ENCODE data around the gene DACT3. TPM values are rescaled to one million over a fixed set of nuclear protein-coding genes. Genes with fewer than 3 reads are reported as not detected.

DACT3 gene
- total RNA-seq, result 3.3 and 4.6 TPM in 2 replicates

DNA sequence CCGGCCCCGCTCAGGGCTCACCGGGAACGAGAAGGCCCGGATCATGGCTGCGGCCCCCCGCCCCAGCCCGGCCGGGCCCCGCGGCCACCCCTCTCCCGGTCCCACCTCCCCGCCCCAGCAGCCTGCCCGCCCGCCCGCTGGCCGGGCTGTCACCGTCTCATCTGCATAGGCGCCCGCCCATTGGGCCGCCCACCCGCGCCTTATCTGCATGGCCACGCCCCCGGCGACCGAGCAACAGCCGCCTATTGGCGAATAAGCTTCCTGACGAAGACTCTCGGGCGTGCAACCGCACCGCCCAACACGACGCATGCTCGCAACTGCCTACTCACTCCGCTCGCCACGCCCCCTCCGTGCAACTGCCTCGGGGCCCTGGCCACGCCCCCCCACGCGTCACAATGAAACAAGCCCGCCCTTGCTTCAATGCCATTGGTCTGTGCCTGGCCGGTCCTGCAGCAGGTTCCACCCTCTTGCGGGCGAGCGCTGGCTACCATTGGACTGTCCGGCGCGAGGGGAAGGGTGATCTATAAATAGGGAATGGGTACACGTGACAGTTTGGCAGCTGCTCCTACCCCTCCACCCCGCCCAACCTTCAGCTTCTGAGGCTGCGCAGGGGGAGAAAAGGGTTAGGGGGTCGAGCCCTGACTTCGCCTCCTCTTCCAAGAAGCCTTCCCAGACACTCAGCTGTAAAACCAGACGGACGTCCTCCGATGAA is at the start of gene DACT3:
Gene DACT3 (minus strand): TSS at position 163 of the 712 bp plus-strand sequence. CDS start 118 bp downstream, at position 45.

GRCh38 chr19:46635920-46636761 is 24.8 kb downstream of the DACT3 start, which contains the start of gene GNG8:
Gene GNG8, minus strand, starts transcription at chr19:46636202. Its CDS starts 1,520 bp downstream, at chr19:46634682.

DNA sequence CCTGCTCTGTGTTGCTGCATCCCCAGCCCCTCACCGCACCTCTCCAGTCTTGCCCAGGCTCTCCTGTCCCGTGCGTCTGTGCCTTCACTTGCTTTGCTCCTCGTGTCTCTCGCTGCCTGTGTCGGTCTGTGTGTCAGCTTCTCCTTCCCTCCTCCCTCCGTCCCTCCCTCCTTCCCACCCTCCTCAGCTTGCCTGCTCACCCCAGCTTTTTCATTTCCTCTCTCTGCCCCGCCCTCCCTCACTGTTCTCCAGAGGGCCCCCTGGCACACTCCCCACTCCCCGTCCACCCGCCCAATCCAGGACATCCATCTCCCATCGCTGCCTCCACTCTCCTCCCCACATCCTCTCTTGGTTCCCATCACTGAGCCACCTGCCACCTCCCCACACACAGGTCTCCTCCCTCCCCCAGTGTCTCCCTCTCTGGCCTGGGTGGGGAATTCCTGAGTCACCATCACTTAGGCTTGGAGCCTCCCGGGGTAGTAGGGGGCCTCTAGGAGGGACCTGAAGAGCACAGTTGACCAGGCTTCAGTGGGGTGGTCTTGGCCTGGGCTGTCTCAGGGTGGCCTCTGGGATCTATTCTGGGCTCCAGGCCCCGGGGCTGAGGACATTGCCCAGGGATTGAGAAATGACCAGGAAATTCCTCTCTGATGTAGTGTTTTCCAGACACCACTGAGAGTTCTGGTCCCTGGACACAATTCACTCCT is 35.9 kb downstream of the DACT3 start, which contains the start of gene PTGIR:
Gene PTGIR (minus strand): TSS at position 132 of the 704 bp plus-strand sequence. CDS start 864 bp downstream, outside the sequence.

GRCh38 chr19:46601318-46602224 is 59.4 kb downstream of the DACT3 start, which contains the start of gene CALM3:
Gene CALM3, plus strand, starts transcription at chr19:46601330. Its CDS starts 105 bp downstream, at chr19:46601435.

Other genes starting within 250 kb of the DACT3 start
- gene CCDC8, start 247.6 kb downstream of the DACT3 start, total RNA-seq, result 40.5 and 50.6 TPM in 2 replicates
- gene PNMA8C, start 232.2 kb downstream of the DACT3 start, total RNA-seq, result under 0.01 and 0.16 TPM in 2 replicates
- gene PNMA8A, start 189.6 kb downstream of the DACT3 start, total RNA-seq, result 2.9 and 5.5 TPM in 2 replicates
- gene PNMA8B, start 165.3 kb downstream of the DACT3 start, total RNA-seq, result 3.0 and 4.5 TPM in 2 replicates
- gene CALM3, start 59.9 kb downstream of the DACT3 start, total RNA-seq, result 179 and 253 TPM in 2 replicates
- 0.77 and 0.95 TPM in 2 replicates for gene PTGIR, start 36.1 kb downstream of the DACT3 start, total RNA-seq
- not detected in 2 replicates for gene GNG8, start 25.0 kb downstream of the DACT3 start, total RNA-seq
- gene PRKD2, start 55.9 kb upstream of the DACT3 start, total RNA-seq, result 14.4 and 14.5 TPM in 2 replicates
- gene FKRP, start 84.9 kb upstream of the DACT3 start, total RNA-seq, result 8.6 and 9.0 TPM in 2 replicates
- 52.0 and 63.6 TPM in 2 replicates for gene STRN4, start 85.3 kb upstream of the DACT3 start, total RNA-seq
- 78.7 and 213 TPM in 2 replicates for gene SLC1A5, start 127.4 kb upstream of the DACT3 start, total RNA-seq
- gene AP2S1, start 189.7 kb upstream of the DACT3 start, total RNA-seq, result 155 and 191 TPM in 2 replicates
- 23.5 and 28.0 TPM in 2 replicates for gene ARHGAP35, start 199.8 kb upstream of the DACT3 start, total RNA-seq